HEK293T (cell line): Measurements from ENCODE around the gene RCAN3.
"Not testable (repeated sequence)": the region's sequence is repeated elsewhere in the genome, so short reads cannot be mapped to it uniquely, and the experiment has no call there.

ENCODE experiments used
- CTCF ChIA-PET: fragments of 350-600 bp; formaldehyde crosslinking; extraction: SDS; loops from one replicate; lab custom pipeline; 2021; ENCODE audit warnings: antibody characterized with exemption, inconsistent platforms; lab: Yijun Ruan, JAX
- POLR2A ChIA-PET: fragments of 350-600 bp; formaldehyde crosslinking; extraction: SDS; loops from one replicate; lab custom pipeline; 2020; ENCODE audit warnings: antibody characterized with exemption, inconsistent platforms; lab: Yijun Ruan, JAX
- DNase-seq: peaks from one replicate; pipeline ENCODE4 v3.0.0; 2012; ENCODE audit warnings: mixed read lengths; ENCODE audit errors: extremely low spot score
- ARNT ChIP-seq: fragments of 450-650 bp; IDR thresholded peaks from 2 replicates; pipeline ENCODE4 v1.6.1; 2017; ENCODE audit warnings: mild to moderate bottlenecking
- BHLHE40 ChIP-seq: fragments of 450-650 bp; IDR thresholded peaks from 2 replicates; pipeline ENCODE4 v1.6.1; 2016; ENCODE audit warnings: mild to moderate bottlenecking, moderate library complexity, borderline replicate concordance
- CTBP1 ChIP-seq: fragments of 450-650 bp; IDR thresholded peaks from 2 replicates; pipeline ENCODE4 v1.6.1; 2016; ENCODE audit warnings: borderline replicate concordance
- ELF4 ChIP-seq: fragments of 450-650 bp; IDR thresholded peaks from 2 replicates; pipeline ENCODE4 v1.6.1; 2017; ENCODE audit warnings: antibody characterized with exemption
- FOXA1 ChIP-seq: fragments of 450-650 bp; IDR thresholded peaks from 2 replicates; pipeline ENCODE4 v1.6.1; 2016; ENCODE audit warnings: mild to moderate bottlenecking
- FOXK2 ChIP-seq: fragments of 450-650 bp; IDR thresholded peaks from 2 replicates; pipeline ENCODE4 v1.6.1; 2016; ENCODE audit warnings: mild to moderate bottlenecking
- FOXM1 ChIP-seq: fragments of 450-650 bp; IDR thresholded peaks from 2 replicates; pipeline ENCODE4 v1.6.1; 2017; ENCODE audit warnings: mild to moderate bottlenecking, borderline replicate concordance
- HDGF ChIP-seq: fragments of 450-650 bp; IDR thresholded peaks from 2 replicates; pipeline ENCODE4 v1.6.1; 2017; ENCODE audit warnings: antibody characterized with exemption, borderline replicate concordance
- L3MBTL2 ChIP-seq: fragments of 450-650 bp; conservative IDR thresholded peaks from 2 replicates; pipeline ENCODE4 v1.6.1; 2016; ENCODE audit warnings: mild to moderate bottlenecking
- LEF1 ChIP-seq: fragments of 450-650 bp; IDR thresholded peaks from 2 replicates; pipeline ENCODE4 v1.6.1; 2017; ENCODE audit warnings: mild to moderate bottlenecking, borderline replicate concordance
- NFRKB ChIP-seq: fragments of 450-650 bp; IDR thresholded peaks from 2 replicates; pipeline ENCODE4 v1.6.1; 2016; ENCODE audit warnings: mild to moderate bottlenecking, moderate library complexity
- PKNOX1 ChIP-seq: fragments of 450-650 bp; IDR thresholded peaks from 2 replicates; pipeline ENCODE4 v1.6.1; 2016
- SP1 ChIP-seq: fragments of 450-650 bp; IDR thresholded peaks from 2 replicates; pipeline ENCODE4 v1.6.1; 2017
- SUZ12 ChIP-seq: fragments of 450-650 bp; IDR thresholded peaks from 2 replicates; pipeline ENCODE4 v1.6.1; 2016; ENCODE audit warnings: mild to moderate bottlenecking
- TARDBP ChIP-seq: fragments of 450-650 bp; IDR thresholded peaks from 2 replicates; pipeline ENCODE4 v1.6.1; 2016
- ZNF384 ChIP-seq: fragments of 450-650 bp; IDR thresholded peaks from 2 replicates; pipeline ENCODE4 v1.6.1; 2016

The RCAN3 gene

GRCh38 chr1:24547195-24547594 is 44.6 kb downstream of the RCAN3 start:
- CTCF ChIA-PET = no interaction called here
- DNase-seq = no peak
- POLR2A ChIA-PET = no interaction called here
- no peak for TF ChIP-seq FOXK2
- TF ChIP-seq ZNF384 = no peak
- no peak for TF ChIP-seq BHLHE40
- TF ChIP-seq LEF1 = no peak
- TF ChIP-seq PKNOX1 = no peak
- TF ChIP-seq ARNT = no peak
- TF ChIP-seq FOXM1 = no peak
- no peak for TF ChIP-seq ELF4
- no peak for TF ChIP-seq CTBP1
- no peak for TF ChIP-seq TARDBP
- TF ChIP-seq HDGF = no peak

- TF ChIP-seq TARDBP (no peak), SUZ12 (no peak), NFRKB (no peak), L3MBTL2 (no peak), FOXK2 (no peak)
- no peak for DNase-seq
- ChIA-PET CTCF (no interaction called here), POLR2A (no interaction called here)
These were observed 45.4 kb downstream of the RCAN3 start for GRCh38 chr1:24548070-24548469.

DNA sequence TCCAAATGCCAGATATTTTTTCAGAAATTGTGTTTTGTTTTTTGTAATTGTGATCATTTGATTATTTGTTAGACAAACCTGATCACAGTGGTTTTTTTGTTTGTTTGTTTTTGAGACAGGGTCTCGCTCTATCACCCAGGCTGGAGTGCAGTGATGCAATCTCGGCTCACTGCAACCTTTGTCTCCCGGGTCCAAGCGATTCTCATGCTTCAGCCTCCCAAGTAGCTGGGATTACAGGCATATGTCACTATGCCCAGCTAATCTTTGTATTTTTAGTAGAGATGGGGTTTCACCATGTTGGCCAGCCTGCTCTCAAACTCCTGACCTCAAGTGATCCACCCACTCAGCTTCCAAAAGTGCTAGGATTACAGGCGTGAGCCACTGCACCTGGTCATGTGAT is 46.6 kb downstream of the RCAN3 start:
- not testable (repeated sequence) for DNase-seq
- CTCF ChIA-PET = interaction anchor here (1.5 kb wide), 1 partner anchor 38 kb away, joined by 4 read pairs; no protein-coding TSS in a partner anchor
- POLR2A ChIA-PET = interaction anchor here (0.9 kb wide), 1 partner anchor 9 kb away, joined by 3 read pairs; no protein-coding TSS in a partner anchor

- ChIA-PET CTCF (no interaction called here), POLR2A (no interaction called here)
- no peak for DNase-seq
- TF ChIP-seq ARNT = no peak
- TF ChIP-seq LEF1 = no peak
- no peak for TF ChIP-seq SP1
- no peak for TF ChIP-seq TARDBP
- TF ChIP-seq NFRKB = no peak
- TF ChIP-seq ZNF384 = no peak
- no peak for TF ChIP-seq CTBP1
- no peak for TF ChIP-seq ELF4
- no peak for TF ChIP-seq FOXK2
- no peak for TF ChIP-seq BHLHE40
- TF ChIP-seq SUZ12 = no peak
- no peak for TF ChIP-seq FOXM1
- no peak for TF ChIP-seq PKNOX1
- TF ChIP-seq FOXA1 = no peak
- no peak for TF ChIP-seq HDGF
These were observed 48.8 kb downstream of the RCAN3 start for GRCh38 chr1:24551290-24551959.

GRCh38 chr1:24551960-24552571 is 49.4 kb downstream of the RCAN3 start:
- POLR2A ChIA-PET = no interaction called here
- no peak for DNase-seq
- CTCF ChIA-PET = no interaction called here
- TF ChIP-seq PKNOX1 (no peak), SUZ12 (no peak), L3MBTL2 (no peak), HDGF (no peak), SP1 (no peak), FOXM1 (no peak), ARNT (no peak), NFRKB (no peak), FOXA1 (no peak), ELF4 (no peak), LEF1 (no peak), CTBP1 (no peak), BHLHE40 (no peak), ZNF384 (no peak), TARDBP (no peak), FOXK2 (no peak)

DNA sequence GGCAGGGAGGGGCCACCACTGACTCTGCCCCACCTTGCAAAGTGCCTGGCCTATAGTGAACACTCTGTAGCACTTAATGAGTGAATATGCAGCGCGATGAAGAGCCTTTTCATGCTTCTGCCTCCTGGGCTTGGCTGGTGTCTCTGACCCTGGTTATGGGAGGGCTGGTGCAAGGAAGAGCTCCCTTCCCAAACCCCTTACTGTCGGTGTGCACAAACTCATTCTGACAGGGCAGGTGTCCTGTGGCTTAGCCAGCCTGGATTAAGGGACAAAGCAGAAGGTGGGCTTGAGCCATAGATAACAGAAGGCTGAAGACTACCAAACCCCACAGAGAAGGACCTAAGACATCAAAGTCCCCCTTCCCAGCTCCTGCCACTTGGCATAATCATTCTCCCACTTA is 51.3 kb downstream of the RCAN3 start:
- TF ChIP-seq CTBP1 (no peak), SUZ12 (no peak), FOXM1 (no peak), ARNT (no peak), SP1 (no peak), FOXA1 (no peak), TARDBP (no peak), FOXK2 (no peak), ZNF384 (no peak), PKNOX1 (no peak), HDGF (no peak), L3MBTL2 (no peak)
- ChIA-PET POLR2A (no interaction called here), CTCF (interaction anchor here (1.1 kb wide), 1 partner anchor 13 kb away, joined by 3 read pairs; no protein-coding TSS in a partner anchor)
- DNase-seq = no peak
